Brain microvascular endothelial cell (primary cell): ENCODE results near the gene MCTP2.

Source experiments
- DNase-seq: peaks from one replicate; pipeline ENCODE4 v3.0.0-alpha.2; 2020
- H3K27ac ChIP-seq: fragments of 250-450 bp; sonication (Bioruptor Pico); 2 replicates; pipeline ENCODE4 v1.5.1; 2020; ENCODE audit warnings: mild to moderate bottlenecking, moderate library complexity
- H3K27me3 ChIP-seq: fragments of 250-450 bp; sonication (Bioruptor Pico); replicated peaks from 2 replicates; pipeline ENCODE4 v1.5.1; 2020; ENCODE audit warnings: mild to moderate bottlenecking
- H3K36me3 ChIP-seq: fragments of 250-450 bp; sonication (Bioruptor Pico); replicated peaks from 2 replicates; pipeline ENCODE4 v1.5.1; 2020; ENCODE audit warnings: mild to moderate bottlenecking
- H3K4me3 ChIP-seq: 2 replicates; pipeline ENCODE4 v1.5.1; 2011; ENCODE audit warnings: low read depth, mild to moderate bottlenecking, control low read depth, low read length, moderate library complexity
- in situ Hi-C: cut with HindIII; loops from 2 replicates; pipeline ENCODE4 v1.10.0; 2017; ENCODE audit warnings: low sequenced_read_pairs, low pct_ligation_motif_present
- TF ChIP-seq, protein P1 (sequence below): IDR thresholded peaks from 2 replicates; pipeline ENCODE4 v1.5.1; 2011; ENCODE audit warnings: low read depth, mild to moderate bottlenecking, moderate library complexity, low read length, control low read depth, inconsistent platforms; ENCODE audit errors: missing control alignments

MCTP2 gene

DNA sequence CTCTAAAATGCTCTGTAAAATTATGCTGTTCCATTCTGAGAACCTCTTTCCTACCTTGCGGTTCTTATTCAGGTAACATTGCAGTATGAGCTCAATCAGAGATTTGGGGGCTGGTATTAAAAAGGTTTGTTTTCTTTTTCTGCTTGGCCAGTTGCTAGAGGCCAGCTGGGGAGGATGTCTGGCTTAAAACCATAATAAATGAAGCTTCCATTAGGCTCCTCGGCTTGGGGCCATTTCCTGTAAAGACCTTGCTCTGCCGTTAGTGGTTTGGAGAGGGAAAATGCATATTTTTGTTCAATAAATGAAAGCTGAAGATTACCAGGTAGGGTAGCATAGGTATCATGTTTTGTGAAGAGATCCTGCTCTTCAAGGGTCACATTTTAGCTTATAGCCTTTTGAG is 55.2 kb downstream of the MCTP2 start:
- Histone ChIP-seq H3K27me3 (no peaks in the 10 kb centered on the region), H3K36me3 (no peaks in the 10 kb centered on the region), H3K27ac (peak overlapping the region; percentile 45), H3K4me3 (no peak overlapping the region)
- TF ChIP-seq, protein P1, sequence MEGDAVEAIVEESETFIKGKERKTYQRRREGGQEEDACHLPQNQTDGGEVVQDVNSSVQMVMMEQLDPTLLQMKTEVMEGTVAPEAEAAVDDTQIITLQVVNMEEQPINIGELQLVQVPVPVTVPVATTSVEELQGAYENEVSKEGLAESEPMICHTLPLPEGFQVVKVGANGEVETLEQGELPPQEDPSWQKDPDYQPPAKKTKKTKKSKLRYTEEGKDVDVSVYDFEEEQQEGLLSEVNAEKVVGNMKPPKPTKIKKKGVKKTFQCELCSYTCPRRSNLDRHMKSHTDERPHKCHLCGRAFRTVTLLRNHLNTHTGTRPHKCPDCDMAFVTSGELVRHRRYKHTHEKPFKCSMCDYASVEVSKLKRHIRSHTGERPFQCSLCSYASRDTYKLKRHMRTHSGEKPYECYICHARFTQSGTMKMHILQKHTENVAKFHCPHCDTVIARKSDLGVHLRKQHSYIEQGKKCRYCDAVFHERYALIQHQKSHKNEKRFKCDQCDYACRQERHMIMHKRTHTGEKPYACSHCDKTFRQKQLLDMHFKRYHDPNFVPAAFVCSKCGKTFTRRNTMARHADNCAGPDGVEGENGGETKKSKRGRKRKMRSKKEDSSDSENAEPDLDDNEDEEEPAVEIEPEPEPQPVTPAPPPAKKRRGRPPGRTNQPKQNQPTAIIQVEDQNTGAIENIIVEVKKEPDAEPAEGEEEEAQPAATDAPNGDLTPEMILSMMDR, result no peak
- in situ Hi-C loops, result no loop called here
- no peak for DNase-seq

DNA sequence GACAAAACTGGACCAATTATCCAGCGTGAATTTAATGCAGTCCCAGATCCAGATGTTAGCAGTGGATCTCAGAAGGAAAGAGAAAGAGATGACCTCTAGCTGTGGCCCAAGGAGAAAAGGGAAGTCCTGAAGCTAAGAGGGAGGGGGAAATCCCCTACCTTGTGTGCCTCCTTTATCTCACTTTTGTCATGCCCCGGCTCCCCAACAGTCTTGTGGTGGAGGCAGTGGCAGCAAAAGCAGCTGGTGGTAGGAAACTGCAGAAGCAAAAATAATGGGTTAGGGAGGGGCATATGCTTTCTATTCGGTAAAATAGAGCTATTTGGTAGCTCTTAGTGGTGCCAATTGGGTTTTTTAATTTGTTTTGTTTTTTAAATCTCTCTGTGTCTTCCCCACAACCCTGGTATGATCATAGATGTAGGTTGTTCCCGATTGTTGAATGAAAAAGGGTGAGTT is 56.5 kb downstream of the MCTP2 start:
- in situ Hi-C loops, result no loop called here
- Histone ChIP-seq H3K27me3 (no peaks in the 10 kb centered on the region), H3K4me3 (no peak overlapping the region), H3K36me3 (no peaks in the 10 kb centered on the region), H3K27ac (no peak overlapping the region)
- TF ChIP-seq, protein P1, result no peak
- no peak for DNase-seq

DNA sequence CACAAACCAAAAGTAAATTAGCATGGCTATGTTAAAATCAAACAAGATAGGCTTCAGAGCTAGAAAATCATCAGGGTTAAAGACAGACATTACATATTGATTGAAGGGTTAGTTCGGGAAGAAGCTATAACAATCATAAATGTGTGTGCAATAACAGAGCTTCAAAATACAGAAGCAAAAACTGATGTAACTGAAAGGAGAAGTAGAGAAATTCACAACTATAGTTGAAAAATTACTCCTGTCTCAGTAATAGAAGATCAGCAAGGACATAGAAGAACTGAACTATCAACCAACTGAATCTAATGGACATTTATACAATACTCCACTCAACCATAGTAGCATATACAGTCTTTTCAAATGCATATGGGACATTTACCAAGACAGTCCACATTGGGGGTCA is 59.4 kb downstream of the MCTP2 start:
- Histone ChIP-seq H3K4me3 (no peak overlapping the region), H3K27me3 (no peaks in the 10 kb centered on the region), H3K36me3 (no peaks in the 10 kb centered on the region), H3K27ac (no peak overlapping the region)
- TF ChIP-seq, protein P1, result no peak
- DNase-seq, result no peak
- in situ Hi-C loops, result no loop called here

DNA sequence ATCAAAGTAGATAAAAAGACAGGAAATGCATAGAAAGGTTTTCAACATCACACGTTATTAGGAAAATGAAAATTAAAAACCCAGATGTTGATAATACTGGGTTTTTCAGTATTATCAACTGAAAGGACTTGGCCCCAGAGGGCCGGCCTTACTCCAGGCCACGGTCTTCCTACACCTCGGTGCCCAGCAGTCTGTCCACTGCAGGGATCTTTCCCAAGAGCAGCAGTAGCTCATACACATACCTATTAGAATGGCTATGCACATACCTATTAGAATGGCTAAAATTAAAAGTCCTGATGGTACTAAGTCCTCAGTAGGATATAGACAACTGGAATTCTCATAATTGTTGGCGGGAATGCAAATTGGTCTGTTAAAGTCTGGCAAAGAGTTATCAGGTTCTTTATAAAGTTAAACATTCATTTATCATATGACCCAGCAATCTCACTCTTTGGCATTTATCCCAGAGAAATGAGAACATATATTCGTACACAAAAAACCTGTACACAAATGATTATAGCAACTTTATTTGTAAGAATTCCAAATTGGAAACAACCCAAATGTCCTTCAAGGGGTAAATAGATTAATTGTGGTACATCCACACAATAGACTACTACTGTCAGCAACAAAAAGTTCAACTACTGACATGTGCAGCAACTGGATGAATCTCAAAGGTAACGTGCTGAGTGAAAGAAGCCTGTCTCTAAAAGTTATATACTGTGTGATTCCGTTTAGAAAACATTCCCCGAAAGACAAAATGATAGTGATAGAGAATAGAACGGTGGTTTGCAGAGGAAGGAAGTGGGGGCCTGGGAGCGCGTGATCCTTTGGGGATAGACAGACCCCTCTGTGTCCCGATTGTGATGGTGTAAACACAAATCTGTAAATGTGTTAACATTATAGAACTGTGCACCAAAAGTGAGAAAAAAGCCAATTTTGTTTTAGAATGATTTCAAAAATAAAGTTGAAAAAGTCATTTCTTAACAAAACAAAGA is 62.3 kb downstream of the MCTP2 start:
- DNase-seq, result no peak
- Histone ChIP-seq H3K4me3 (no peak overlapping the region), H3K36me3 (no peaks in the 10 kb centered on the region), H3K27me3 (no peaks in the 10 kb centered on the region), H3K27ac (peak overlapping the region; percentile 10)
- in situ Hi-C loops, result no loop called here
- TF ChIP-seq, protein P1, result no peak

DNA sequence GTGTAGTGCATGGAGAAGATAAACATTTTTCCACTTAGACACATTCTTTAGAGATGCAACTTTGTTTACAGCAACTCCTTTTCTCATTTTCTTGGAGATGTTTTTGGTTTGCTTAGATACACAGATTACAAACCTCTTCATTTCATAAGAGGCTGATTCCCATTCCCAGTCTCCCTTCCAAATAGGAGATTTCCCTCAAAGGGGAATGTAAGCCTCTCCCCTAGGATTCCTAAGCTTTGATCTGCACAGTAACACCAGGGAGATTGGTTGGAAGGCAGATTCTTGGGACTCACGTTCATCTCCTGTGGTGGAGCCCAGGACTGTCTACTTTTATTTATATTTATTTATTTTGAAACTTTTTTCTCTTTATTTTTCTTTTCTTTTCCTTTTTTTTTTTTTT is 63.2 kb downstream of the MCTP2 start:
- Histone ChIP-seq H3K4me3 (no peak overlapping the region), H3K27me3 (no peaks in the 10 kb centered on the region), H3K27ac (no peak overlapping the region), H3K36me3 (no peaks in the 10 kb centered on the region)
- TF ChIP-seq, protein P1, result no peak
- no peak for DNase-seq
- in situ Hi-C loops, result no loop called here
